HEK293 (cell line): ENCODE measurements around the gene FIG4.

Experiments
- CTCF ChIA-PET: fragments of 350-600 bp; formaldehyde crosslinking; extraction: SDS; loops from one replicate; lab custom pipeline; 2021; ENCODE audit warnings: antibody characterized with exemption; lab: Yijun Ruan, JAX
- POLR2A ChIA-PET: fragments of 300-600 bp; formaldehyde crosslinking; extraction: SDS; loops from one replicate; lab custom pipeline; 2020; ENCODE audit warnings: antibody characterized with exemption, inconsistent platforms; lab: Yijun Ruan, JAX
- H3K27ac ChIP-seq: fragments of 200-500 bp; sonication (Bioruptor generic); 2 replicates; pipeline ENCODE4 v1.5.1; 2014; ENCODE audit warnings: low read depth, low read length, control low read depth, inconsistent platforms; ENCODE audit errors: extremely low read depth
- H3K36me3 ChIP-seq, 2 experiments: fragments of 200-500 bp in 1 of 2; sonication (Bioruptor generic) in 1 of 2; 1 replicate in 1 of 2; 2 replicates in 1 of 2; pipeline ENCODE4 v1.5.1; 2014 to 2017; ENCODE audit warnings: inconsistent platforms in 2 of 2, low read length in 2 of 2; ENCODE audit not compliant: control insufficient read depth in 2 of 2, insufficient read depth in 1 of 2
- H3K4me1 ChIP-seq: fragments of 200-500 bp; sonication (Bioruptor generic); 2 replicates; pipeline ENCODE4 v1.5.1; 2014; ENCODE audit warnings: mild to moderate bottlenecking, low read length, inconsistent platforms; ENCODE audit not compliant: control insufficient read depth, insufficient read depth
- H3K4me3 ChIP-seq: 2 replicates; pipeline ENCODE4 v1.5.1; 2011; ENCODE audit warnings: low read depth, mild to moderate bottlenecking, control low read depth, low read length, moderate library complexity
- H3K9me3 ChIP-seq: fragments of 200-500 bp; sonication (Bioruptor generic); 2 replicates; pipeline ENCODE4 v1.5.1; 2014; ENCODE audit warnings: low read depth, low read length, inconsistent platforms; ENCODE audit not compliant: control insufficient read depth, insufficient read depth
- GLI4 ChIP-seq: fragments of 450-650 bp; formaldehyde crosslinking; IDR thresholded peaks from 2 replicates; pipeline ENCODE4 v1.5.1; 2016; ENCODE audit warnings: missing biosample characterization, missing genetic modification characterization
- HIC1 ChIP-seq: fragments of 450-650 bp; formaldehyde crosslinking; IDR thresholded peaks from 2 replicates; pipeline ENCODE4 v1.5.1; 2016; ENCODE audit warnings: missing biosample characterization, missing genetic modification characterization
- OSR2 ChIP-seq: fragments of 450-650 bp; formaldehyde crosslinking; IDR thresholded peaks from 2 replicates; pipeline ENCODE4 v1.5.1; 2016; ENCODE audit warnings: missing biosample characterization, missing genetic modification characterization
- ZBTB1 ChIP-seq: fragments of 450-650 bp; formaldehyde crosslinking; IDR thresholded peaks from 2 replicates; pipeline ENCODE4 v1.5.1; 2016; ENCODE audit warnings: missing biosample characterization, missing genetic modification characterization
- ZBTB17 ChIP-seq: fragments of 450-650 bp; formaldehyde crosslinking; IDR thresholded peaks from 2 replicates; pipeline ENCODE4 v1.5.1; 2016; ENCODE audit warnings: missing biosample characterization, missing genetic modification characterization
- ZNF114 ChIP-seq: fragments of 450-650 bp; formaldehyde crosslinking; IDR thresholded peaks from 2 replicates; pipeline ENCODE4 v1.5.0; 2017; ENCODE audit warnings: missing biosample characterization, missing genetic modification characterization
- ZNF146 ChIP-seq: fragments of 450-650 bp; formaldehyde crosslinking; IDR thresholded peaks from 2 replicates; pipeline ENCODE4 v1.5.1; 2016; ENCODE audit warnings: missing biosample characterization, missing genetic modification characterization
- ZNF239 ChIP-seq: fragments of 450-650 bp; formaldehyde crosslinking; IDR thresholded peaks from 2 replicates; pipeline ENCODE4 v1.5.1; 2016; ENCODE audit warnings: missing biosample characterization, missing genetic modification characterization
- ZNF248 ChIP-seq: fragments of 450-650 bp; formaldehyde crosslinking; IDR thresholded peaks from 2 replicates; pipeline ENCODE4 v1.5.1; 2017; ENCODE audit warnings: missing biosample characterization, missing genetic modification characterization
- ZNF266 ChIP-seq: fragments of 450-650 bp; formaldehyde crosslinking; IDR thresholded peaks from 2 replicates; pipeline ENCODE4 v1.5.1; 2016; ENCODE audit warnings: missing biosample characterization, missing genetic modification characterization, low read depth
- ZNF280C ChIP-seq: fragments of 450-650 bp; formaldehyde crosslinking; IDR thresholded peaks from 2 replicates; pipeline ENCODE4 v1.5.1; 2016; ENCODE audit warnings: missing biosample characterization, missing genetic modification characterization
- ZNF354C ChIP-seq: fragments of 450-650 bp; formaldehyde crosslinking; IDR thresholded peaks from 2 replicates; pipeline ENCODE4 v1.5.1; 2016; ENCODE audit warnings: missing biosample characterization, missing genetic modification characterization, low read depth, borderline replicate concordance
- ZNF423 ChIP-seq: fragments of 450-650 bp; formaldehyde crosslinking; IDR thresholded peaks from 2 replicates; pipeline ENCODE4 v1.5.1; 2016; ENCODE audit warnings: missing biosample characterization, missing genetic modification characterization
- ZNF426 ChIP-seq: fragments of 450-650 bp; formaldehyde crosslinking; IDR thresholded peaks from 2 replicates; pipeline ENCODE4 v1.5.1; 2017; ENCODE audit warnings: missing biosample characterization, missing genetic modification characterization, mild to moderate bottlenecking, inconsistent platforms, moderate library complexity
- ZNF48 ChIP-seq: fragments of 450-650 bp; formaldehyde crosslinking; IDR thresholded peaks from 2 replicates; pipeline ENCODE4 v1.5.1; 2016; ENCODE audit warnings: missing biosample characterization, missing genetic modification characterization
- ZNF558 ChIP-seq: fragments of 450-650 bp; formaldehyde crosslinking; IDR thresholded peaks from 2 replicates; pipeline ENCODE4 v1.5.1; 2016; ENCODE audit warnings: missing biosample characterization, missing genetic modification characterization
- ZNF624 ChIP-seq: fragments of 450-650 bp; formaldehyde crosslinking; IDR thresholded peaks from 2 replicates; pipeline ENCODE4 v1.5.1; 2017; ENCODE audit warnings: missing biosample characterization, missing genetic modification characterization
- ZNF692 ChIP-seq: fragments of 450-650 bp; formaldehyde crosslinking; IDR thresholded peaks from 2 replicates; pipeline ENCODE4 v1.5.1; 2016; ENCODE audit warnings: missing biosample characterization, missing genetic modification characterization
- ZNF707 ChIP-seq: fragments of 450-650 bp; formaldehyde crosslinking; IDR thresholded peaks from 2 replicates; pipeline ENCODE4 v1.5.1; 2016; ENCODE audit warnings: missing biosample characterization, missing genetic modification characterization
- ZNF768 ChIP-seq: fragments of 450-650 bp; formaldehyde crosslinking; IDR thresholded peaks from 2 replicates; pipeline ENCODE4 v1.5.1; 2018; ENCODE audit warnings: missing biosample characterization, mild to moderate bottlenecking, missing genetic modification characterization
- ZNF777 ChIP-seq: fragments of 450-650 bp; formaldehyde crosslinking; IDR thresholded peaks from 2 replicates; pipeline ENCODE4 v1.5.1; 2017; ENCODE audit warnings: missing biosample characterization, missing genetic modification characterization, borderline replicate concordance
- ZNF843 ChIP-seq: fragments of 450-650 bp; formaldehyde crosslinking; IDR thresholded peaks from 2 replicates; pipeline ENCODE4 v1.5.1; 2016; ENCODE audit warnings: missing biosample characterization, missing genetic modification characterization
- ZSCAN30 ChIP-seq: fragments of 450-650 bp; IDR thresholded peaks from 2 replicates; pipeline ENCODE4 v1.5.1; 2018; ENCODE audit warnings: missing biosample characterization, mild to moderate bottlenecking, missing genetic modification characterization, moderate library complexity
- TF ChIP-seq, protein P1 (sequence below): fragments of 450-650 bp; formaldehyde crosslinking; IDR thresholded peaks from 2 replicates; pipeline ENCODE4 v1.5.1; 2016; ENCODE audit warnings: missing biosample characterization, missing genetic modification characterization
- TF ChIP-seq, protein P2 (sequence below): fragments of 450-650 bp; formaldehyde crosslinking; IDR thresholded peaks from 2 replicates; pipeline ENCODE4 v1.5.1; 2017; ENCODE audit warnings: missing biosample characterization, missing genetic modification characterization
- TF ChIP-seq, protein P3 (sequence below): fragments of 450-650 bp; formaldehyde crosslinking; IDR thresholded peaks from 2 replicates; pipeline ENCODE4 v1.5.1; 2017; ENCODE audit warnings: missing biosample characterization, missing genetic modification characterization

The FIG4 gene

DNA sequence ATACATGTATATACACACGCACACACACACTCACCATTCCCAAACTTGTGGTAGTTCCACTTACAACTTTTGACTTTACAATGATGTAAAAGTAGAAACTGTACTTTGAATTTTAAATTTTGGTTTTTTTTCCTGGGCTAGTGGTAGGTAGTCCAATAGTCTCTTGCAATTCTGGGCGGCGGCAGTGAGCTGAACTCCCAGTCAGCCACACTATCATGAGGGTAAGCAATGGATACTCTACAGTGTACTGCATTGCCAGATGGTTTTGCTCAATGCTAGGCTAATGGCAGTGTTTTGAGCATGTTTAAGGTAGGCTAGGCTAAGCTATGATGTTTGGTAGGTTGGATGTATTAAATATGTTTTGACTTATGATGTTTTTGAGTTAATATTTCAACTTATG, 150.8 kb downstream of the FIG4 start:
- H3K4me3 ChIP-seq = no peak overlapping the region
- ChIA-PET POLR2A (no interaction called here), CTCF (interaction anchor here (0.7 kb wide), 1 partner anchor 226 kb away, joined by 4 read pairs; no protein-coding TSS in a partner anchor)
- no peaks in the 10 kb centered on the region for H3K4me1 ChIP-seq
- H3K27ac ChIP-seq = no peak overlapping the region
- TF ChIP-seq ZNF280C (tag by site-specific recombination) = no peak
- TF ChIP-seq ZNF692 (tag by site-specific recombination) = no peak
- no peak for TF ChIP-seq ZNF48 (tag by site-specific recombination)
- TF ChIP-seq ZNF558 (tag by site-specific recombination) = no peak
- no peak for TF ChIP-seq ZNF843 (tag by site-specific recombination)
- no peak for TF ChIP-seq GLI4 (tag by site-specific recombination)
- no peak for TF ChIP-seq ZSCAN30 (tag by site-specific recombination)
- TF ChIP-seq ZNF114 (tag by site-specific recombination) = no peak
- no peak for TF ChIP-seq ZNF146
- TF ChIP-seq, protein P1, sequence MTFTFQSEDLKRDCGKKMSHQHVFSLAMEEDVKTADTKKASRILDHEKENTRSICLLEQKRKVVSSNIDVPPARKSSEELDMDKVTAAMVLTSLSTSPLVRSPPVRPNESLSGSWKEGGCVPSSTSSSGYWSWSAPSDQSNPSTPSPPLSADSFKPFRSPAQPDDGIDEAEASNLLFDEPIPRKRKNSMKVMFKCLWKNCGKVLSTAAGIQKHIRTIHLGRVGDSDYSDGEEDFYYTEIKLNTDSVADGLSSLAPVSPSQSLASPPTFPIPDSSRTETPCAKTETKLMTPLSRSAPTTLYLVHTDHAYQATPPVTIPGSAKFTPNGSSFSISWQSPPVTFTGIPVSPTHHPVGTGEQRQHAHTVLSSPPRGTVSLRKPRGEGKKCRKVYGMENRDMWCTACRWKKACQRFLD (tag by site-specific recombination) = no peak
- no peak for TF ChIP-seq ZNF423
- no peak for TF ChIP-seq ZNF426
- H3K36me3 ChIP-seq = no peaks in the 10 kb centered on the region
- no peaks in the 10 kb centered on the region for H3K9me3 ChIP-seq

GRCh38 chr6:109852713-109853112, 161.6 kb downstream of the FIG4 start:
- no peaks in the 10 kb centered on the region for H3K4me1 ChIP-seq
- no peak for TF ChIP-seq ZNF707 (tag by site-specific recombination)
- TF ChIP-seq ZNF768 (tag by site-specific recombination) = no peak
- no peak for TF ChIP-seq ZBTB17 (tag by site-specific recombination)
- TF ChIP-seq ZNF248 = no peak
- TF ChIP-seq, protein P2, sequence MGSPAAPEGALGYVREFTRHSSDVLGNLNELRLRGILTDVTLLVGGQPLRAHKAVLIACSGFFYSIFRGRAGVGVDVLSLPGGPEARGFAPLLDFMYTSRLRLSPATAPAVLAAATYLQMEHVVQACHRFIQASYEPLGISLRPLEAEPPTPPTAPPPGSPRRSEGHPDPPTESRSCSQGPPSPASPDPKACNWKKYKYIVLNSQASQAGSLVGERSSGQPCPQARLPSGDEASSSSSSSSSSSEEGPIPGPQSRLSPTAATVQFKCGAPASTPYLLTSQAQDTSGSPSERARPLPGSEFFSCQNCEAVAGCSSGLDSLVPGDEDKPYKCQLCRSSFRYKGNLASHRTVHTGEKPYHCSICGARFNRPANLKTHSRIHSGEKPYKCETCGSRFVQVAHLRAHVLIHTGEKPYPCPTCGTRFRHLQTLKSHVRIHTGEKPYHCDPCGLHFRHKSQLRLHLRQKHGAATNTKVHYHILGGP = no peak
- no peak for TF ChIP-seq OSR2
- no peak for TF ChIP-seq ZNF777 (tag by site-specific recombination)
- no peak for TF ChIP-seq ZBTB1 (tag by site-specific recombination)
- no peak for TF ChIP-seq HIC1 (tag by site-specific recombination)
- TF ChIP-seq, protein P3, sequence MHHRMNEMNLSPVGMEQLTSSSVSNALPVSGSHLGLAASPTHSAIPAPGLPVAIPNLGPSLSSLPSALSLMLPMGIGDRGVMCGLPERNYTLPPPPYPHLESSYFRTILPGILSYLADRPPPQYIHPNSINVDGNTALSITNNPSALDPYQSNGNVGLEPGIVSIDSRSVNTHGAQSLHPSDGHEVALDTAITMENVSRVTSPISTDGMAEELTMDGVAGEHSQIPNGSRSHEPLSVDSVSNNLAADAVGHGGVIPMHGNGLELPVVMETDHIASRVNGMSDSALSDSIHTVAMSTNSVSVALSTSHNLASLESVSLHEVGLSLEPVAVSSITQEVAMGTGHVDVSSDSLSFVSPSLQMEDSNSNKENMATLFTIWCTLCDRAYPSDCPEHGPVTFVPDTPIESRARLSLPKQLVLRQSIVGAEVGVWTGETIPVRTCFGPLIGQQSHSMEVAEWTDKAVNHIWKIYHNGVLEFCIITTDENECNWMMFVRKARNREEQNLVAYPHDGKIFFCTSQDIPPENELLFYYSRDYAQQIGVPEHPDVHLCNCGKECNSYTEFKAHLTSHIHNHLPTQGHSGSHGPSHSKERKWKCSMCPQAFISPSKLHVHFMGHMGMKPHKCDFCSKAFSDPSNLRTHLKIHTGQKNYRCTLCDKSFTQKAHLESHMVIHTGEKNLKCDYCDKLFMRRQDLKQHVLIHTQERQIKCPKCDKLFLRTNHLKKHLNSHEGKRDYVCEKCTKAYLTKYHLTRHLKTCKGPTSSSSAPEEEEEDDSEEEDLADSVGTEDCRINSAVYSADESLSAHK (tag by site-specific recombination) = no peak
- no peak for TF ChIP-seq ZNF624
- TF ChIP-seq ZNF239 (tag by site-specific recombination) = no peak
- TF ChIP-seq ZNF266 (tag by site-specific recombination) = no peak
- TF ChIP-seq ZNF354C (tag by site-specific recombination) = no peak
- H3K4me3 ChIP-seq = no peak overlapping the region
- no peaks in the 10 kb centered on the region for H3K9me3 ChIP-seq
- POLR2A ChIA-PET = no interaction called here
- no peak overlapping the region for H3K27ac ChIP-seq
- no peaks in the 10 kb centered on the region for H3K36me3 ChIP-seq
- CTCF ChIA-PET = no interaction called here
